ENCODE measurements around the gene SEMA4D.
"Not testable (repeated sequence)": the region's sequence is repeated elsewhere in the genome, so short reads cannot be mapped to it uniquely, and the experiment has no call there.

SEMA4D gene

GRCh38 chr9:89352451-89352850, 145.5 kb downstream of the SEMA4D start:
- no peak for DNase-seq (ENCODE audit: low read depth)

- DNase-seq (ENCODE audit: low read depth) = no peak
Measured at GRCh38 chr9:89351584-89352300, 146.2 kb downstream of the SEMA4D start.

GRCh38 chr9:89350988-89351557, 146.8 kb downstream of the SEMA4D start:
- no peak for DNase-seq (ENCODE audit: low read depth)

GRCh38 chr9:89349607-89350006, 148.3 kb downstream of the SEMA4D start:
- DNase-seq (ENCODE audit: low read depth) = no peak

GRCh38 chr9:89347651-89348050, 150.3 kb downstream of the SEMA4D start:
- DNase-seq (ENCODE audit: low read depth) = no peak

- no peak for DNase-seq (ENCODE audit: low read depth)
Measured at GRCh38 chr9:89346696-89347095, 151.2 kb downstream of the SEMA4D start.

GRCh38 chr9:89345476-89345875, 152.4 kb downstream of the SEMA4D start:
- no peak for DNase-seq (ENCODE audit: low read depth)

- DNase-seq (ENCODE audit: low read depth) = not testable (repeated sequence)
Measured at GRCh38 chr9:89343812-89344211, 154.1 kb downstream of the SEMA4D start.

GRCh38 chr9:89342948-89343347, 155.0 kb downstream of the SEMA4D start:
- DNase-seq (ENCODE audit: low read depth) = no peak

GRCh38 chr9:89342213-89342612, 155.7 kb downstream of the SEMA4D start:
- DNase-seq (ENCODE audit: low read depth) = no peak

- DNase-seq (ENCODE audit: low read depth) = no peak
Measured at GRCh38 chr9:89340332-89340731, 157.6 kb downstream of the SEMA4D start.

GRCh38 chr9:89339807-89340206, 158.1 kb downstream of the SEMA4D start:
- no peak for DNase-seq (ENCODE audit: low read depth)

- DNase-seq (ENCODE audit: low read depth) = no peak
Measured at GRCh38 chr9:89330513-89330912, 167.4 kb downstream of the SEMA4D start.

GRCh38 chr9:89329917-89330316, 168.0 kb downstream of the SEMA4D start:
- DNase-seq (ENCODE audit: low read depth) = no peak

- DNase-seq (ENCODE audit: low read depth) = no peak
Measured at GRCh38 chr9:89328064-89328463, 169.8 kb downstream of the SEMA4D start.

GRCh38 chr9:89325733-89326132, 172.2 kb downstream of the SEMA4D start:
- no peak for DNase-seq (ENCODE audit: low read depth)

GRCh38 chr9:89323390-89323789, 174.5 kb downstream of the SEMA4D start:
- DNase-seq (ENCODE audit: low read depth) = no peak

- no peak for DNase-seq (ENCODE audit: low read depth)
Measured at GRCh38 chr9:89319015-89319905, 178.7 kb downstream of the SEMA4D start.

- peak; percentile 88 for DNase-seq (ENCODE audit: low read depth)
Measured at GRCh38 chr9:89318123-89319014, 179.5 kb downstream of the SEMA4D start, which contains the start of gene SECISBP2. Gene SECISBP2 (plus strand): TSS chr9:89318500. CDS start chr9:89318577, 77 bp downstream.

- DNase-seq (ENCODE audit: low read depth) = no peak
Measured at GRCh38 chr9:89317282-89317681, 180.6 kb downstream of the SEMA4D start.

- DNase-seq (ENCODE audit: low read depth) = no peak
Measured at GRCh38 chr9:89315482-89315881, 182.4 kb downstream of the SEMA4D start.

- no peak for DNase-seq (ENCODE audit: low read depth)
Measured at GRCh38 chr9:89314955-89315354, 183.0 kb downstream of the SEMA4D start.

All from activated T-helper 1 cell treated with Interleukin-2 at 50 U/mL for 16 hours (primary cell).